Measurements from ENCODE around the gene DSE. TPM values are rescaled to one million over a fixed set of nuclear protein-coding genes. Genes with fewer than 3 reads are reported as not detected.

The DSE gene
- polyA plus RNA-seq, 3 donors, result 14.6 to 36.5 (median 28.4) TPM

- TF ChIP-seq CTCF (IDR thresholded peaks at IDR 0.05), result no peak
- no peaks in the 10 kb centered on the region for H3K9me3 ChIP-seq (replicated peaks in 1 of 2; ENCODE audit: control insufficient read depth in 1 of 2, insufficient read depth in 1 of 2, low read length in 2 of 2)
- H3K79me2 ChIP-seq (ENCODE audit: insufficient read depth, low read length), result peaks cover 14% of the 10 kb centered on the region
- Mint-ChIP-seq H3K27ac (no peak overlapping the region), H3K36me3 (peaks cover 8 to 11% of the 10 kb centered on the region in 2 donors), H3K4me1 (peaks cover 59% of the 10 kb centered on the region), H3K4me3 (no peak overlapping the region), H3K9me3 (peaks cover 0 to 1% (median 0%) of the 10 kb centered on the region in 7 donors), H3K27me3 (ENCODE audit: low read depth in 3 of 3) (peaks cover 0 to 3% (median 2%) of the 10 kb centered on the region in 3 donors)
- H3K27me3 ChIP-seq (ENCODE audit: control insufficient read depth in 2 of 2, insufficient read depth in 2 of 2, low read length in 2 of 2), result no peaks in the 10 kb centered on the region
- no peaks in the 10 kb centered on the region for H3K36me3 ChIP-seq (replicated peaks in 1 of 2; ENCODE audit: control insufficient read depth in 1 of 2, insufficient read depth in 2 of 2, low read length in 2 of 2)
- DNase-seq, result no peak
- peaks cover 47 to 63% of the 10 kb centered on the region in 2 donors for H3K4me1 ChIP-seq (ENCODE audit: control insufficient read depth in 1 of 2, insufficient read depth in 2 of 2, low read length in 2 of 2)
- H3K27ac ChIP-seq (ENCODE audit: low read depth in 1 of 2, low read length in 2 of 2), result no peak overlapping the region
- H3K4me2 ChIP-seq (replicated peaks; ENCODE audit: extremely low read depth, low read length, poor library complexity, severe bottlenecking), result no peak overlapping the region
- no peaks in the 10 kb centered on the region for H4K20me1 ChIP-seq (ENCODE audit: insufficient read depth, low read length)
- intact Hi-C loops (cut with micrococcal nuclease), result no loop called here
- WGBS (ENCODE audit: insufficient coverage), result 84% methylated on average over 3 of the region's 4 CpGs
- H3K4me3 ChIP-seq (replicated peaks in 1 of 3; ENCODE audit: low read depth in 2 of 3, low read length in 3 of 3), result no peak overlapping the region
- no peak overlapping the region for H3K9ac ChIP-seq (ENCODE audit: insufficient read depth, low read length, poor library complexity, severe bottlenecking)
- no peak overlapping the region for H2AFZ ChIP-seq (ENCODE audit: insufficient read depth, low read depth, low read length, poor library complexity, severe bottlenecking)
These were observed 89.2 kb downstream of the DSE start for GRCh38 chr6:116459927-116460326.

- Histone ChIP-seq H3K4me2 (replicated peaks; ENCODE audit: extremely low read depth, low read length, poor library complexity, severe bottlenecking) (peak within 1 kb of the TSS; percentile 78), H3K27me3 (ENCODE audit: control insufficient read depth in 2 of 2, insufficient read depth in 2 of 2, low read length in 2 of 2) (no peaks in the 10 kb centered on the region), H3K79me2 (ENCODE audit: insufficient read depth, low read length) (peaks cover 14% of the 10 kb centered on the region), H4K20me1 (ENCODE audit: insufficient read depth, low read length) (no peaks in the 10 kb centered on the region), H3K4me3 (replicated peaks in 1 of 3; ENCODE audit: low read depth in 2 of 3, low read length in 3 of 3) (peak within 1 kb of the TSS; percentile 38 to 75 (median 59)), H3K9me3 (replicated peaks in 1 of 2; ENCODE audit: control insufficient read depth in 1 of 2, insufficient read depth in 1 of 2, low read length in 2 of 2) (no peaks in the 10 kb centered on the region), H3K27ac (ENCODE audit: low read depth in 1 of 2, low read length in 2 of 2) (peak within 1 kb of the TSS; percentile 61 to 68), H3K9ac (ENCODE audit: insufficient read depth, low read length, poor library complexity, severe bottlenecking) (peak within 1 kb of the TSS; percentile 69), H2AFZ (ENCODE audit: insufficient read depth, low read depth, low read length, poor library complexity, severe bottlenecking) (peak within 1 kb of the TSS; percentile 88), H3K36me3 (replicated peaks in 1 of 2; ENCODE audit: control insufficient read depth in 1 of 2, insufficient read depth in 2 of 2, low read length in 2 of 2) (no peaks in the 10 kb centered on the region), H3K4me1 (ENCODE audit: control insufficient read depth in 1 of 2, insufficient read depth in 2 of 2, low read length in 2 of 2) (peaks cover 52 to 69% of the 10 kb centered on the region in 2 donors)
- H3K4me1 Mint-ChIP-seq, result peaks cover 68% of the 10 kb centered on the region
- H3K9me3 Mint-ChIP-seq, result peaks cover 0 to 3% (median 0%) of the 10 kb centered on the region in 7 donors
- WGBS (ENCODE audit: insufficient coverage), result 20% methylated on average over 11 of the region's 13 CpGs
- H3K27me3 Mint-ChIP-seq (ENCODE audit: low read depth in 3 of 3), result peaks cover 0 to 3% (median 2%) of the 10 kb centered on the region in 3 donors
- peaks cover 8 to 11% of the 10 kb centered on the region in 2 donors for H3K36me3 Mint-ChIP-seq
- peak in 1 of 3 donors; percentile 35 for DNase-seq
- TF ChIP-seq CTCF (IDR thresholded peaks at IDR 0.05), result no peak
- intact Hi-C loops (cut with micrococcal nuclease), result no loop called here
- H3K27ac Mint-ChIP-seq, result peak within 1 kb of the TSS; percentile 79 to 91 (median 87)
- H3K4me3 Mint-ChIP-seq, result peak within 1 kb of the TSS; percentile 87 to 93
These were observed 90.7 kb downstream of the DSE start, which contains the start of gene CALHM6 for GRCh38 chr6:116461331-116461931. Gene CALHM6, plus strand, starts transcription at chr6:116461375. Its CDS starts 555 bp downstream, at chr6:116461930.
